H1 (cell line): ENCODE measurements around the gene RARRES1. TPM values are rescaled to one million over a fixed set of nuclear protein-coding genes. Genes with fewer than 3 reads are reported as not detected.

Experiments used
- CTCF ChIA-PET: fragments of 300-600 bp; sonication (Branson Sonifier 250); formaldehyde crosslinking; loops from one replicate; lab custom pipeline; 2021; ENCODE audit not compliant: partially characterized antibody; lab: Charles Lee
- POLR2A ChIA-PET: fragments of 300-600 bp; sonication (Branson Sonifier 250); formaldehyde crosslinking; loops from one replicate; lab custom pipeline; 2021; ENCODE audit warnings: inconsistent platforms; ENCODE audit not compliant: partially characterized antibody; lab: Charles Lee
- DNase-seq, 2 experiments: peaks; one replicate each; pipeline versions ENCODE4 v3.0.0 to v3.0.0-alpha.2; 2010 to 2022; ENCODE audit warnings: low spot score in 2 of 2, low read depth in 1 of 2, mixed read lengths in 1 of 2
- FAIRE-seq: peaks from 2 replicates; lab custom pipeline; 2011; peaks lifted over from hg19 to GRCh38; lab: Jason Lieb, UNC
- H2AFZ ChIP-seq: 2 replicates; pipeline ENCODE4 v1.8.1; 2012; ENCODE audit warnings: low read length, inconsistent platforms
- H2AK5ac ChIP-seq: 2 replicates; pipeline ENCODE4 v1.6.1; 2013; ENCODE audit warnings: low read depth, low read length
- H2BK120ac ChIP-seq: replicated peaks from 2 replicates; pipeline ENCODE3; 2013; ENCODE audit warnings: low read depth, low read length, inconsistent platforms
- H2BK12ac ChIP-seq: 2 replicates; pipeline ENCODE4 v1.6.1; 2013; ENCODE audit warnings: low read depth, low read length
- H2BK15ac ChIP-seq: 2 replicates; pipeline ENCODE4 v1.6.1; 2013; ENCODE audit warnings: low read length
- H2BK20ac ChIP-seq: 2 replicates; pipeline ENCODE4 v1.6.1; 2013; ENCODE audit warnings: low read length
- H2BK5ac ChIP-seq: 2 replicates; pipeline ENCODE4 v1.6.1; 2013; ENCODE audit warnings: low read depth, low read length
- H3K14ac ChIP-seq: 2 replicates; pipeline ENCODE4 v1.6.1; 2013; ENCODE audit warnings: inconsistent platforms; ENCODE audit not compliant: insufficient read length
- H3K18ac ChIP-seq: 2 replicates; pipeline ENCODE4 v1.6.1; 2013; ENCODE audit warnings: low read length; ENCODE audit errors: extremely low read depth
- H3K23ac ChIP-seq: 2 replicates; pipeline ENCODE4 v1.6.1; 2013; ENCODE audit warnings: inconsistent platforms; ENCODE audit not compliant: insufficient read length
- H3K23me2 ChIP-seq: 2 replicates; pipeline ENCODE4 v1.6.1; 2013; ENCODE audit warnings: low read depth, low read length
- H3K27ac ChIP-seq: 2 replicates; pipeline ENCODE4 v1.6.1; 2011; ENCODE audit warnings: low read depth, low read length, inconsistent platforms
- H3K27me3 ChIP-seq, 4 experiments: replicated peaks in 1 of 4; 1 replicate in 1 of 4; 2 replicates in 3 of 4; pipeline versions ENCODE4 v1.6.1 to v1.8.1; 2011 to 2013; ENCODE audit warnings: low read length in 3 of 4, mild to moderate bottlenecking in 3 of 4, inconsistent platforms in 2 of 4, mixed read lengths in 2 of 4, moderate library complexity in 1 of 4; ENCODE audit not compliant: control insufficient read depth in 3 of 4, insufficient read depth in 3 of 4; ENCODE audit errors: extremely low read depth in 1 of 4
- H3K36me3 ChIP-seq, 4 experiments: 2 replicates each; pipeline versions ENCODE4 v1.6.1 to v1.8.1; 2011 to 2013; ENCODE audit warnings: mild to moderate bottlenecking in 4 of 4, low read length in 3 of 4, moderate library complexity in 2 of 4, control low read depth in 1 of 4, inconsistent platforms in 1 of 4; ENCODE audit not compliant: insufficient read depth in 4 of 4, control insufficient read depth in 2 of 4
- H3K4ac ChIP-seq: replicated peaks from 2 replicates; pipeline ENCODE3; 2013; ENCODE audit warnings: low read length, low read depth, mixed read lengths, inconsistent platforms; ENCODE audit not compliant: insufficient read length
- H3K4me1 ChIP-seq, 4 experiments: replicated peaks in 1 of 4; 1 replicate in 1 of 4; 2 replicates in 3 of 4; pipeline versions ENCODE4 v1.6.1 to v1.8.1; 2011 to 2013; ENCODE audit warnings: low read length in 3 of 4, inconsistent platforms in 2 of 4, mixed read lengths in 1 of 4; ENCODE audit not compliant: insufficient read depth in 4 of 4, control insufficient read depth in 3 of 4
- H3K4me2 ChIP-seq, 2 experiments: 2 replicates each; pipeline versions ENCODE4 v1.6.1 to v1.8.1; 2011 to 2013; ENCODE audit warnings: low read depth in 2 of 2, low read length in 2 of 2, control low read depth in 1 of 2, inconsistent platforms in 1 of 2, mild to moderate bottlenecking in 1 of 2; ENCODE audit not compliant: insufficient read depth in 1 of 2
- H3K4me3 ChIP-seq, 4 experiments: fragments of 200-600, 300-600 bp in 1 of 4; sonication (generic), shearing (Covaris generic), sonication (Bioruptor Twin) in 1 of 4; 2 replicates each; pipeline versions ENCODE4 v1.5.1 to v1.8.1; 2011 to 2016; ENCODE audit warnings: low read length in 4 of 4, low read depth in 3 of 4, control low read depth in 2 of 4, inconsistent platforms in 2 of 4, mild to moderate bottlenecking in 2 of 4, mixed read lengths in 1 of 4, moderate library complexity in 1 of 4; ENCODE audit not compliant: insufficient read depth in 2 of 4; ENCODE audit errors: extremely low read depth in 1 of 4
- H3K56ac ChIP-seq: replicated peaks from 2 replicates; pipeline ENCODE3; 2013; ENCODE audit warnings: low read depth, mild to moderate bottlenecking, mixed read lengths, low read length, inconsistent platforms; ENCODE audit not compliant: insufficient read length
- H3K79me1 ChIP-seq: 2 replicates; pipeline ENCODE4 v1.6.1; 2013; ENCODE audit warnings: low read depth, low read length, control low read depth
- H3K79me2 ChIP-seq, 2 experiments: 2 replicates each; pipeline versions ENCODE4 v1.6.1 to v1.8.1; 2012 to 2013; ENCODE audit warnings: low read length in 2 of 2, mild to moderate bottlenecking in 2 of 2, inconsistent platforms in 1 of 2; ENCODE audit not compliant: insufficient read depth in 2 of 2, control insufficient read depth in 1 of 2
- H3K9ac ChIP-seq, 4 experiments: replicated peaks in 1 of 4; 1 replicate in 1 of 4; 2 replicates in 3 of 4; pipeline versions ENCODE4 v1.6.1 to v1.8.1; 2011 to 2013; ENCODE audit warnings: low read depth in 3 of 4, low read length in 3 of 4, control low read depth in 2 of 4, mild to moderate bottlenecking in 2 of 4, moderate library complexity in 2 of 4, inconsistent platforms in 1 of 4; ENCODE audit errors: extremely low read depth in 1 of 4
- H3K9me3 ChIP-seq, 2 experiments: 2 replicates each; pipeline versions ENCODE4 v1.6.1 to v1.8.1; 2012 to 2013; ENCODE audit warnings: mild to moderate bottlenecking in 2 of 2, moderate library complexity in 2 of 2, control low read depth in 1 of 2, inconsistent platforms in 1 of 2, low read depth in 1 of 2, low read length in 1 of 2, mixed read lengths in 1 of 2; ENCODE audit not compliant: insufficient read depth in 2 of 2
- H4K20me1 ChIP-seq, 2 experiments: replicated peaks in 1 of 2; 2 replicates each; pipeline versions ENCODE3 to v1.8.1; 2011 to 2013; ENCODE audit warnings: inconsistent platforms in 2 of 2, low read length in 2 of 2, mild to moderate bottlenecking in 1 of 2; ENCODE audit not compliant: insufficient read depth in 2 of 2, control insufficient read depth in 1 of 2
- H4K5ac ChIP-seq: 2 replicates; pipeline ENCODE4 v1.6.1; 2013; ENCODE audit warnings: low read length, low read depth, mixed read lengths, inconsistent platforms; ENCODE audit not compliant: insufficient read length
- H4K8ac ChIP-seq: 2 replicates; pipeline ENCODE4 v1.8.0; 2013; ENCODE audit warnings: mild to moderate bottlenecking, moderate library complexity, low read length, inconsistent platforms; ENCODE audit not compliant: insufficient read depth; ENCODE audit errors: extremely low read depth
- H4K91ac ChIP-seq: replicated peaks from 2 replicates; pipeline ENCODE3; 2013; ENCODE audit warnings: low read length, mixed read lengths, inconsistent platforms; ENCODE audit not compliant: insufficient read length
- BRCA1 ChIP-seq: IDR thresholded peaks from 2 replicates; pipeline ENCODE4 v1.6.1; 2012; ENCODE audit warnings: low read depth, low read length, improper control_type of control experiment
- CBX5 ChIP-seq: fragments of 300-800, 300-1000 bp; sonication (generic); IDR thresholded peaks from 2 replicates; pipeline ENCODE4 v1.7.1; 2016; ENCODE audit warnings: antibody characterized with exemption, low read length, low read depth
- CTBP2 ChIP-seq: IDR thresholded peaks from 2 replicates; pipeline ENCODE4 v1.7.0; 2011; ENCODE audit warnings: borderline replicate concordance, mild to moderate bottlenecking, moderate library complexity, mixed read lengths, low read length; ENCODE audit not compliant: insufficient read depth, insufficient read length
- KDM1A ChIP-seq: fragments of 200-600, 300-600 bp; sonication (generic); IDR thresholded peaks from 2 replicates; pipeline ENCODE4 v1.7.1; 2016; ENCODE audit warnings: mild to moderate bottlenecking, low read length, borderline replicate concordance
- POLR2A ChIP-seq, 2 experiments: IDR thresholded peaks; 1 replicate in 1 of 2; 2 replicates in 1 of 2; pipeline ENCODE4 v1.6.1; 2011; ENCODE audit warnings: low read depth in 2 of 2, low read length in 2 of 2, mild to moderate bottlenecking in 2 of 2; ENCODE audit errors: control extremely low read depth in 1 of 2
- POU5F1 ChIP-seq: IDR thresholded peaks from 2 replicates; pipeline ENCODE4 v1.6.1; 2011; ENCODE audit warnings: low read depth, mild to moderate bottlenecking, low read length, moderate library complexity
- TAF7 ChIP-seq: optimal IDR thresholded peaks from 2 replicates; pipeline ENCODE3; 2011; ENCODE audit warnings: low read depth, mild to moderate bottlenecking, inconsistent platforms, low read length, moderate library complexity, borderline replicate concordance
- WGBS, 2 experiments: shearing (Covaris generic) in 1 of 2; methylation state at CpG; one replicate each; pipeline versions ENCODE4 v1.1.6 to v1.1.7; 2013 to 2015; ENCODE audit warnings: low lambda C conversion rate in 2 of 2, mixed read lengths in 2 of 2, inconsistent platforms in 1 of 2, low coverage in 1 of 2, missing lambda C conversion rate in 1 of 2; ENCODE audit not compliant: insufficient replicate concordance in 2 of 2, insufficient coverage in 1 of 2, insufficient read length in 1 of 2; ENCODE audit errors: extremely low coverage in 1 of 2, missing lambda C conversion rate in 1 of 2; 5-methylcytosine and 5-hydroxymethylcytosine counted together
- polyA plus RNA-seq, 7 experiments: library from polyadenylated mRNA; depleted of rRNA in 3 of 7; stranded (reverse) in 5 of 7; unstranded in 2 of 7; fragments of >200 nt in 5 of 7; fragments of 200-250 nt in 2 of 7; gene quantifications; 1 replicate in 5 of 7; 2 replicates in 1 of 7; 4 replicates in 1 of 7; pipeline versions ENCODE4 v1.2.1 to v1.2.3, GENCODE V29; 2011 to 2013; ENCODE audit warnings: missing spikeins in 2 of 7, mixed read lengths in 2 of 7
- total RNA-seq: library from RNA; stranded (reverse); fragmentation: NEBNext Ultra II Directional; extraction: Animal tissue kit (Norgen Biotek cat#: 25700); gene quantifications from 2 replicates; pipeline ENCODE4 v1.2.1, GENCODE V29; 2021
- TF ChIP-seq, protein P1 (sequence below): IDR thresholded peaks from 2 replicates; pipeline ENCODE4 v1.6.1; 2012; ENCODE audit warnings: low read length, inconsistent platforms
- TF ChIP-seq, protein P2 (sequence below): IDR thresholded peaks from 2 replicates; pipeline ENCODE4 v1.6.1; 2012; ENCODE audit warnings: inconsistent platforms

The RARRES1 gene
- total and polyA plus RNA-seq, 2 of the 8 experiments (the other 6 are each of a cell fraction or from before 2014, with no cell fraction given): 0.26 to 0.71 TPM

DNA sequence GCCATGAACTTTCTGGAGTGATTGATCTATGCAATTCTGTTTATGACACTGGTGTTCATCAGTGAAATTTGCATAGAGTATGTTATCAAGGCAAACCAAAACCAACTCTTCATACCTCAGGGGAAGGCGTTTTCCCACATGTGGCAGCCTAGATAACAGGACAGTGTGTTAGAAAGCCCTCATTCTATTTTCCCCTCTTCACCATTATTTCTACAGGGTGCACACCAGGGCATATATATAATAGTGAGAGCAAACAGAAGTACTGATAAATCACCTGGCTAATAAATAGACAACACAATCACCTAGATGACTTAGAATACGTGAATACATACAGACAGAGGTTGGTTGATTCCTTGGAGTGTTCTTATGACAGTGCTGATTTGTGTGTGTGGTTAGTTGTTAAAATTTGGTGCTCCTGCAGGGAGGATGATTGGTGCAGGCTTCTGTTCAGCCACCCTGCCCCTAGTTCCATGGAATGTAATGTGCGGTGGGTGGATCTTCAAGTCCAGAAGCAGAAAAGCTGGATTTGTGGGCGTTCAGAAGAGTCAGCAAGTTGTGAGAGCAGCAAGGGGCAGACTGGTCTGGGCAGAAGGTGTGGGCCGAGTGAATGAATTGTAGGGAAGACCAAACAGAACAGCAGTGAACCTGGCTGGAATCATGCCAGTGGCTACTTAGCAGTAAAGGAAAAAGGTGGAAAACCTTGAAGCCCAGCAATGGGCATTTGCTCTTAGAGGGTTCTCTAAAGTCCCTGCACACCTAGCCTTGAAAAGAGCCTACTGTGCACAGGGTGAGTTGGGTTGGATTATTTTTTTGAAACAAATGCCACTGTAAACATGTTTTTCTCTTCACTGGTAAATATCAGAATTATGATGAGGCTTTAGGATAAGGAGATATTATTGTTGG is 11.7 kb upstream of the RARRES1 start:
- Histone ChIP-seq H3K18ac (no peak overlapping the region), H3K4me3 (no peak overlapping the region), H3K4me2 (no peak overlapping the region), H4K8ac (no peak overlapping the region), H3K14ac (no peak overlapping the region), H2BK5ac (no peak overlapping the region), H4K5ac (no peak overlapping the region), H3K4ac (no peak overlapping the region), H2BK15ac (no peak overlapping the region), H3K27ac (no peak overlapping the region), H3K27me3 (no peaks in the 10 kb centered on the region), H3K9ac (no peak overlapping the region), H3K79me1 (no peaks in the 10 kb centered on the region), H2BK120ac (no peak overlapping the region), H3K23ac (no peak overlapping the region), H3K56ac (no peak overlapping the region), H3K36me3 (peaks cover 0 to 2% (median 0%) of the 10 kb centered on the region in 4 experiments; a peak in 2 of 8 replicates), H3K4me1 (no peaks in the 10 kb centered on the region), H3K79me2 (no peaks in the 10 kb centered on the region), H2AFZ (no peak overlapping the region), H4K20me1 (peaks cover 0 to 2% of the 10 kb centered on the region in 2 experiments), H2AK5ac (no peak overlapping the region), H3K9me3 (no peaks in the 10 kb centered on the region), H2BK20ac (no peak overlapping the region), H4K91ac (no peak overlapping the region), H2BK12ac (no peak overlapping the region), H3K23me2 (no peaks in the 10 kb centered on the region)
- ChIA-PET POLR2A (interaction anchor here (0.9 kb wide), 1 partner anchor 18 kb away, joined by 3 read pairs; no protein-coding TSS in a partner anchor), CTCF (interaction anchor here (1.2 kb wide), 1 partner anchor 45 kb away, joined by 4 read pairs; no protein-coding TSS in a partner anchor)
- 89% methylated on average over 5 of the region's 5 CpGs; no CpG with 5 or more reads in 1 of the 2 experiments for WGBS, 2 experiments
- no peak for FAIRE-seq
- DNase-seq: no peak
- TF ChIP-seq CTBP2 (no peak), POU5F1 (no peak), TAF7 (no peak), BRCA1 (no peak), KDM1A (no peak), CBX5 (no peak), POLR2A (IDR thresholded peaks at IDR 0.05; ENCODE audit: control extremely low read depth in 1 of 2, low read depth in 2 of 2, low read length in 2 of 2) (no peak)
- TF ChIP-seq, protein P1, sequence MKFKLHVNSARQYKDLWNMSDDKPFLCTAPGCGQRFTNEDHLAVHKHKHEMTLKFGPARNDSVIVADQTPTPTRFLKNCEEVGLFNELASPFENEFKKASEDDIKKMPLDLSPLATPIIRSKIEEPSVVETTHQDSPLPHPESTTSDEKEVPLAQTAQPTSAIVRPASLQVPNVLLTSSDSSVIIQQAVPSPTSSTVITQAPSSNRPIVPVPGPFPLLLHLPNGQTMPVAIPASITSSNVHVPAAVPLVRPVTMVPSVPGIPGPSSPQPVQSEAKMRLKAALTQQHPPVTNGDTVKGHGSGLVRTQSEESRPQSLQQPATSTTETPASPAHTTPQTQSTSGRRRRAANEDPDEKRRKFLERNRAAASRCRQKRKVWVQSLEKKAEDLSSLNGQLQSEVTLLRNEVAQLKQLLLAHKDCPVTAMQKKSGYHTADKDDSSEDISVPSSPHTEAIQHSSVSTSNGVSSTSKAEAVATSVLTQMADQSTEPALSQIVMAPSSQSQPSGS: no peak
- TF ChIP-seq, protein P2, sequence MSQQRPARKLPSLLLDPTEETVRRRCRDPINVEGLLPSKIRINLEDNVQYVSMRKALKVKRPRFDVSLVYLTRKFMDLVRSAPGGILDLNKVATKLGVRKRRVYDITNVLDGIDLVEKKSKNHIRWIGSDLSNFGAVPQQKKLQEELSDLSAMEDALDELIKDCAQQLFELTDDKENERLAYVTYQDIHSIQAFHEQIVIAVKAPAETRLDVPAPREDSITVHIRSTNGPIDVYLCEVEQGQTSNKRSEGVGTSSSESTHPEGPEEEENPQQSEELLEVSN: no peak
